Activated T-cell treated with anti-CD3 and anti-CD28 coated beads, Interleukin-2, amount 50 U/mL, for 72 hours (primary cell): ENCODE data around the gene ZMIZ1. TPM values are rescaled to one million over a fixed set of nuclear protein-coding genes. Genes with fewer than 3 reads are reported as not detected.

Experiments used
- ATAC-seq, 2 donors: fragments of 150-1000 bp; cut with Tn5 transposase; replicated peaks in 1 of 2; 2 replicates each; pipeline ENCODE4 v1.10.0; 2021; ENCODE audit warnings: moderate library complexity in 2 of 2, mild to moderate bottlenecking in 1 of 2
- DNase-seq, 2 donors: peaks; one replicate each; pipeline ENCODE4 v3.0.0; 2021 to 2022; ENCODE audit warnings: mixed read lengths in 1 of 2
- H3K27ac Mint-ChIP-seq: one replicate; pipeline ENCODE4 v1.8.0; 2022; ENCODE audit warnings: mild to moderate bottlenecking, moderate library complexity, mixed read lengths
- H3K27me3 Mint-ChIP-seq: one replicate; pipeline ENCODE4 v1.8.0; 2022; ENCODE audit warnings: low read depth, mixed read lengths
- H3K36me3 Mint-ChIP-seq, 2 donors: one replicate each; pipeline ENCODE4 v1.8.0; 2022; ENCODE audit warnings: mixed read lengths in 2 of 2, mild to moderate bottlenecking in 1 of 2; ENCODE audit not compliant: insufficient read depth in 2 of 2
- H3K4me1 Mint-ChIP-seq: one replicate; pipeline ENCODE4 v1.8.0; 2022; ENCODE audit warnings: low read depth, mixed read lengths
- H3K4me3 Mint-ChIP-seq, 2 donors: one replicate each; pipeline ENCODE4 v1.8.0; 2022; ENCODE audit warnings: mild to moderate bottlenecking in 2 of 2, mixed read lengths in 2 of 2, moderate library complexity in 2 of 2
- H3K9me3 Mint-ChIP-seq, 2 donors: one replicate each; pipeline ENCODE4 v1.8.0; 2022; ENCODE audit warnings: mixed read lengths in 2 of 2
- total RNA-seq, 2 donors: library from RNA; stranded (reverse); gene quantifications; one replicate each; pipeline ENCODE4 v1.2.3, GENCODE V29; 2022

The ZMIZ1 gene
- total RNA-seq, 2 donors from 2014 or later, result 30.6 to 37.8 TPM

DNA sequence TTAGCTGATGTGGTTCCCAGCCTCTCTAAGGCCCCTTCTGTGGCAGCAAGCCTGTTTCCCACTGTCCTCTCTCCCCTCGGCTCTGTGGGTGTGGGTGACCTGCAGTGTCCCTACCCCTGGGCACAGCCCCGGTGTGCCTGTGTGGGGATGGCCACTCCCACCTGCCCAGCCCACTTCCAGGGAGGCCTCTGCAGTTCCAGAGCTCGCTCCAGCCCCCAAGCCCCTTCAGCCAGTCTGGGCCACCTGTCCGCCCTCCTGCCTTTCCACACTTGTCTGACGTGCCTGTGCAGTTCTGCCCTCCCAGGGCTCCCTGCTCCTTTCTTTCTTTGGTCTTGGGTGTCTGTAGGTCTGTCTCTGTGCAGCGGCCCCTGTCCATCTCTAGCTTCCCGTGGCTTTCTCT, 151.5 kb downstream of the ZMIZ1 start:
- no peak for DNase-seq
- Mint-ChIP-seq H3K9me3 (no peaks in the 10 kb centered on the region), H3K4me1 (no peaks in the 10 kb centered on the region), H3K4me3 (no peak overlapping the region), H3K27me3 (no peaks in the 10 kb centered on the region), H3K36me3 (no peaks in the 10 kb centered on the region), H3K27ac (no peak overlapping the region)
- no peak for ATAC-seq

- H3K4me1 Mint-ChIP-seq, result no peaks in the 10 kb centered on the region
- no peaks in the 10 kb centered on the region for H3K27me3 Mint-ChIP-seq
- H3K4me3 Mint-ChIP-seq, result no peak overlapping the region
- H3K27ac Mint-ChIP-seq, result no peak overlapping the region
- ATAC-seq (no peak), DNase-seq (no peak)
- no peaks in the 10 kb centered on the region for H3K9me3 Mint-ChIP-seq
- H3K36me3 Mint-ChIP-seq, result no peaks in the 10 kb centered on the region
Measured at GRCh38 chr10:79221110-79222051, 152.6 kb downstream of the ZMIZ1 start.

DNA sequence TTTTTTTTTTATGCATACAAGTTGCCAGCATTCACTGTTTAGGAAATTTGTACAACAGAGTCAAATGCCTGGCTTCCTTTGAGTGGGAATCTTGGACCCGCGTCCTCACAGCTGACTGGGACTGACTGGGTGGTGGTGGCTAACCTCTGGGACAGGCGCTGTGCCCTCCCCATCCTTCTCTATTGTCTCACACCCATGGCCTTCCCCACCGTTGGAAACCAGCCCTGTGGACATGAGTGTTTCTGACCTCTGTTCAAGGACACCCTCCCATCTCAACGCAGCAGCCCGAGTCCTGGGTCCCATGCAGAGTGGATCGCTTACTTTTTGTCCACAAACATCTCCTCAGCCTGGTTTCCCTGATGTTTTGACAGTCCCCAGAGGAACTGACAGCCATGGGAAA, 153.4 kb downstream of the ZMIZ1 start:
- Mint-ChIP-seq H3K36me3 (no peaks in the 10 kb centered on the region), H3K27me3 (no peaks in the 10 kb centered on the region), H3K4me1 (no peaks in the 10 kb centered on the region), H3K27ac (no peak overlapping the region), H3K4me3 (no peak overlapping the region), H3K9me3 (no peaks in the 10 kb centered on the region)
- DNase-seq, result no peak
- ATAC-seq, result no peak

- H3K27ac Mint-ChIP-seq, result no peak overlapping the region
- no peak overlapping the region for H3K4me3 Mint-ChIP-seq
- no peaks in the 10 kb centered on the region for H3K36me3 Mint-ChIP-seq
- no peak for ATAC-seq
- DNase-seq, result no peak
- H3K27me3 Mint-ChIP-seq, result no peaks in the 10 kb centered on the region
- H3K4me1 Mint-ChIP-seq, result no peaks in the 10 kb centered on the region
- no peaks in the 10 kb centered on the region for H3K9me3 Mint-ChIP-seq
Measured at GRCh38 chr10:79223091-79224048, 154.6 kb downstream of the ZMIZ1 start.

- Mint-ChIP-seq H3K27ac (no peak overlapping the region), H3K4me3 (no peak overlapping the region), H3K9me3 (no peaks in the 10 kb centered on the region), H3K4me1 (no peaks in the 10 kb centered on the region), H3K36me3 (no peaks in the 10 kb centered on the region), H3K27me3 (no peaks in the 10 kb centered on the region)
- ATAC-seq (no peak), DNase-seq (no peak)
Measured at GRCh38 chr10:79224263-79224949, 155.6 kb downstream of the ZMIZ1 start.

DNA sequence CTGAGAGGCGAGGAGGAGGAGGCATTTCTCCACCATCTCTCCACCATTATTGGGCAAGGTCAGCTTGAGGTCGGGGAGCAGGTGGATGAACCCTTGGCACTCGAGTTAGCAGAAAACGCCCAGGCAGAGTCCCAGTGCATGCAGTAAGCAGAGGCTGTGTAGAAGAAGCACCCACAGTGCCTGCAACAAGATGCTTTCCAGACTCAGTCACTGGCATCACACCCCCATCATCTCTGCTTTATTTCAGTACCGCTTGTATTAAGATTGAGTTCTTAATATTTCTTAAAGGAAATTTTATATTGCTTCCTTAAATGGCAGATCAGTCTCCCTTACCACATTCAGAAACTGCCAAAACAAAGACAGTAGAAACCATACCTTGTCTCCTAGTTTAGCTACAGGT, 156.2 kb downstream of the ZMIZ1 start:
- H3K4me3 Mint-ChIP-seq, result no peak overlapping the region
- no peaks in the 10 kb centered on the region for H3K4me1 Mint-ChIP-seq
- H3K36me3 Mint-ChIP-seq, result no peaks in the 10 kb centered on the region
- DNase-seq (no peak), ATAC-seq (no peak)
- no peaks in the 10 kb centered on the region for H3K9me3 Mint-ChIP-seq
- H3K27ac Mint-ChIP-seq, result no peak overlapping the region
- H3K27me3 Mint-ChIP-seq, result no peaks in the 10 kb centered on the region

DNA sequence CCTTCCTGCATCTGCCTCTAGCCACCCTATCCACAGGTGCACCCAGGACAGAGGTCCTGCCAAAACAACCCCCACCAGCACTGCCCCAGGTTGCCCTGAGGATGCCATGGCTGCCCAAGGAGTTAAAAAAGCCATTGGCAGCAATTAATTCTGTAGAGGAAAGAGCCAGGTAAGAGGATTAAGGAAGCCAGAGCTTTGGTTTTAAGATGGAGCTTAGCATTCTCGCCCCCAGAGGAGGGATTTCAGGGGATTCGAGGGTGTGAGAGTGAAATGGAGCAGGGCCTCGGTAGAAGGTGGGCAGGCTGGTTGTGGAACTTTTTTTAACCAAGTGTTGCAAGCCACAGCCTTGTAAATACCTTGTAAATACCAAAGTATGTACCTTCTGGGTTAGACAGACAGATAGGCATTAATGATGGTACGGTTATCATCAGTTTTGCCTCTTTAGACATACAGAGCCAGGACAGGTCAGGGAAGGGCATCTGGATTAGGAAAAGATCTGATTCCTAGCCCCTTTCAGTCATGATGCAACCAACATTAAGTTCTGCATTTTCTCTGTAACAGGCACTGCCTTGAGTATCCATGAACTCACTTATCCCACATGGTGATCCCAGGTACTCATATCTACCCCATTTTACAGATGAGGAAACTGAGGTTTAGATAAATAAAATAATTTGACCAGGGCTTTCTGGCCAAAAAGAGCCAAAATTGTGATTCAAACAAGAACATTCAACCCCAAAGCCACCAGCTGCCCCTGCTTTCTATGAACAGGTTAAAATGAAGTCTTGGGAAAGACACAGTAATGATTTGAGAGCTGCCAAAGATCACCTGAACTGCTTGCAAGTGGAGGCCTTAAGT, 157.9 kb downstream of the ZMIZ1 start:
- H3K9me3 Mint-ChIP-seq, result no peaks in the 10 kb centered on the region
- H3K4me1 Mint-ChIP-seq, result no peaks in the 10 kb centered on the region
- DNase-seq (no peak), ATAC-seq (no peak)
- no peak overlapping the region for H3K27ac Mint-ChIP-seq
- H3K36me3 Mint-ChIP-seq, result no peaks in the 10 kb centered on the region
- no peaks in the 10 kb centered on the region for H3K27me3 Mint-ChIP-seq
- H3K4me3 Mint-ChIP-seq, result no peak overlapping the region

DNA sequence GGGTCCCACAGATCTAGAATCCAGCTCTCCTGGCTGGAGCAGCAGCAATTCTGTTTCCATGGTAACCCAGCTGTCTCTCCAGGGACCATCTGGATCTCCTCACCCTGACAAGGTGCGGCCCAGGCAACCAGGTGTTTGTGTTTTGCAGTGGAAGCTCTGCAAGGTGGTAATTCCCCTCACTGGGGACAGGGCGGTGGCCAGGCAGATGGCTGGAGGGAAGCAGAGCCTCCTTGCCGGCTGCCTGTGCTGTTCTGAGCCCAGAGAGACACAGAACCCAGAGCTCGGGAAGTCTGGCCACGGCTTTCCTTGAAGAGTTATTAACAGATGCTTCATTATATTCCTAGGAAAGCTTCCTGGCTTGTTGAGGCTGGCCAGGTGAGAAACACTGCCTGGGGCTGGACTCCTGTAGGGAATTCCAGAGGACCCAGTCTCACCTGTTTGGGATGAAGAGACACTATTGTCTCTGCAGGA, 160.3 kb downstream of the ZMIZ1 start:
- ATAC-seq, result no peak

DNA sequence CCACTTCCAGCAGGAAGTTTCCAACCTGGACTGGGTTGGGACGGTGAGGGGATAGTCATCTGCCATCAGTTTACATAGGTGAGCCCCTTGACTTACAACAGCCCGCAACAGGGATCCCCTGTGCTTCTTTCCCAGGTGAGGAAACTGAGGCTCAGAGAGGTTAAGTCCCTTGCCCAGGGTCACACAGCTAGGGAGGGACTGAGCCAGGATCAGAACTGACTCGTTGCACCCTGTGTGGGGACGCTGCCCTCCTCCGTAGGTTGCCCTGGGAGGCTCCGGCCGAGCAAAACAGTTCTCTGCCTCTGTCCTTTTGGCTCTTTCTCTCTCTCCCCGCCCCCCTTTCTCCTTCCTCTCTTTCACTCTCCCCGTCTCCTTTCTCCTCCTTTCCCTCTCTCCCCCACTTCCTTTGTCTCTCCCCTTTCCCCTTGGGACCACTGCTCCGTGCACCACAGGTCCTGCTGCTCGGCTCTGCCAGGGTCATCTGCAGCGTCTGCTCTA, 161.1 kb downstream of the ZMIZ1 start:
- H3K9me3 Mint-ChIP-seq, result no peaks in the 10 kb centered on the region
- ATAC-seq (no peak), DNase-seq (no peak)
- H3K4me3 Mint-ChIP-seq, result no peak overlapping the region
- no peak overlapping the region for H3K27ac Mint-ChIP-seq
- no peaks in the 10 kb centered on the region for H3K36me3 Mint-ChIP-seq
- no peaks in the 10 kb centered on the region for H3K27me3 Mint-ChIP-seq
- no peaks in the 10 kb centered on the region for H3K4me1 Mint-ChIP-seq

More for the DNA sequence above, 160.3 kb downstream of the ZMIZ1 start:
- no peak overlapping the region for H3K4me3 Mint-ChIP-seq
- no peak overlapping the region for H3K27ac Mint-ChIP-seq
- no peaks in the 10 kb centered on the region for H3K36me3 Mint-ChIP-seq
- no peaks in the 10 kb centered on the region for H3K27me3 Mint-ChIP-seq
- DNase-seq, result no peak
- no peaks in the 10 kb centered on the region for H3K9me3 Mint-ChIP-seq
- no peaks in the 10 kb centered on the region for H3K4me1 Mint-ChIP-seq

DNA sequence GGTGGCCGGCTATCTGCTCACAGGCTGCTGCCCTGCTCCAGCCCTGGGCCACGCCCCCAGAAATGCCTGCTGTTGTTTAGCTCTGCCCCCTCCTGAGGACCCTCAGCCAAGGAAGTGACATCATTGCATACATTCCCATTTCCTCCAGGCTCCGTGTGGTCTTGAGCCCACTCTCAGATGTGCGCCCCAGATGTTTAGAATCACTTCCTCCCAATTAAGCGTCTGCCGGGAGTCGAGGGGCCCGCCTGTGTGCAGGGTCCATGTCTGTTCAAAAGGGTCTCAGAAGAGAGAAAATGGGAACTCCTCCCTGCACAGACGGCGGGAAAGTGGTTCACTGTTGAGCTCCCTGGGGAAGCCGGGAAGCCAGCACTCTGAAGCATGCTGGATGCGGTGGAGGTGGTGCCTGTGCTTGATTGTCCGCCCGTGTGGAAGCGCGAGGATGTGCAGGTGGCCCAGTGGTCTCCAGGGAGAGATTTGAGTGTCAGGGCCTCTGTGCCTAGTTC, 161.6 kb downstream of the ZMIZ1 start:
- ATAC-seq, result no peak
- Mint-ChIP-seq H3K4me3 (no peak overlapping the region), H3K27me3 (no peaks in the 10 kb centered on the region), H3K36me3 (no peaks in the 10 kb centered on the region), H3K4me1 (no peaks in the 10 kb centered on the region), H3K27ac (no peak overlapping the region), H3K9me3 (no peaks in the 10 kb centered on the region)
- DNase-seq, result no peak

DNA sequence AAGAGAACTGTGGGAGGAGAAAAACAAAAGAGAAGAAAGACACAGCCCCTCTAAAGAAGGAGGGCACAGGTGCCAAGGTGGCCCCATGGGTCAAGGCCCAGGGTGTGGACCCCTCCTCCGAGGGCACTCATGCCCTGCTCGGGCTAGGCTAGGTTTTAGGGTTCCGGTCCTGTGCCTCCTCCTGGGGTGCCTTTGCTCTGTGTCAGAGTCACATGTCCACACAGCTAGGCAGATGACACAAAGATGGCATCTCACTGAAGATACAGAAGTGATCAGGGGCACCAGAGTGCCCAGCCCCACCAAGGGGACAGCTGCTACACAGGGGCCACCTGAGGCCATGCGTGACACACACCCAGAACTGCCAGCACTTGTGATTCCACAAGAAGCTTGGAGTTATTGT, 162.1 kb downstream of the ZMIZ1 start:
- H3K9me3 Mint-ChIP-seq, result no peaks in the 10 kb centered on the region
- H3K27me3 Mint-ChIP-seq, result no peaks in the 10 kb centered on the region
- no peak overlapping the region for H3K27ac Mint-ChIP-seq
- no peaks in the 10 kb centered on the region for H3K36me3 Mint-ChIP-seq
- H3K4me3 Mint-ChIP-seq, result no peak overlapping the region
- DNase-seq (no peak), ATAC-seq (no peak)
- no peaks in the 10 kb centered on the region for H3K4me1 Mint-ChIP-seq

DNA sequence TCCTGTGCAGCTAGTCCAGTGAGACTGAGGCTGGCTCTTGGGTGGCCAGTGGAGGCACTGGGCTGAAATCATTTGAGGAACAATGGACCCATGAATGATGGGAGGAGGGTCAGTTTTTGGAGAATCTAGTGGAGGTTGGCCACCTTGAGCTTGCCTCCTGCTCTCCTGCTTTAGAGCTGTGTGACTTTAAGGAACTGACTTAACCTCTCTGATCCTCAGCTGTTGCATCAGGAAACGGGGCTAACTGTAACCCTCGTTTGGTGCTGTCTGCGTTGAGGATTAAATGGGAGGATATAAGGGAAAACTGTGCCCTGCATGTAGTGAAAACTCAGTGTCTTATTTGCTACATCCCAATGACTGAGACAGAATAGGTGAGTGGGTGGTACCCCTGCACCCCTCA, 163.1 kb downstream of the ZMIZ1 start:
- Mint-ChIP-seq H3K36me3 (no peaks in the 10 kb centered on the region), H3K27ac (no peak overlapping the region), H3K4me3 (no peak overlapping the region), H3K4me1 (no peaks in the 10 kb centered on the region), H3K9me3 (no peaks in the 10 kb centered on the region), H3K27me3 (no peaks in the 10 kb centered on the region)
- no peak for DNase-seq
- no peak for ATAC-seq
